IPS DF 4.7 (cell line): Measurements from ENCODE around the gene HIGD1C.
"Not testable (repeated sequence)": the region's sequence is repeated elsewhere in the genome, so short reads cannot be mapped to it uniquely, and the experiment has no call there.

Source experiments
- DNase-seq: peaks from one replicate; pipeline ENCODE4 v3.0.0-alpha.2; 2013; ENCODE audit warnings: low spot score; ENCODE audit errors: extremely low read depth

HIGD1C gene

GRCh38 chr12:50952510-50952909 lies at the start of gene HIGD1C:
Gene HIGD1C, plus strand, starts transcription at chr12:50952544. Its CDS starts 1,455 bp downstream, at chr12:50953999.
- no peak for DNase-seq

DNA sequence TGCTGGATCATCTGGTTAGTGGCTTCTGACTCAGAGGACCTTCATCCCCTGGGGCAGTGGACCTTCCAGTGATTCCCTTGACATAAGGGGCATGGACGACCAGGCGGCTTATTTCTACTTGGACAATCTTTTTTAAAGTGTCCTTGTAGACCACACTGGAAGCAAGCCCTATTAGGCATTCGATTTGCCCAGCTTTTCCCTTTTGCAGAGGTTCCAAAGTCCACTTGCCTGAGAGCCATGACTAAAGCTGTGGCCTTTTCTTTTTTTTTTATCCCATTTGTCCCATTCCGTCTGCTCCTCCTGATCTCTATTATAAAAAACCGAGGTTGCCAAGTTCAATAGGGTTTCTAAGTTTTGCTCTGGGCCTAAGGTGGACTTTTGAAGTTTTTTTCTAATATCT lies 43.9 kb upstream of the HIGD1C start:
- DNase-seq, result not testable (repeated sequence)

DNA sequence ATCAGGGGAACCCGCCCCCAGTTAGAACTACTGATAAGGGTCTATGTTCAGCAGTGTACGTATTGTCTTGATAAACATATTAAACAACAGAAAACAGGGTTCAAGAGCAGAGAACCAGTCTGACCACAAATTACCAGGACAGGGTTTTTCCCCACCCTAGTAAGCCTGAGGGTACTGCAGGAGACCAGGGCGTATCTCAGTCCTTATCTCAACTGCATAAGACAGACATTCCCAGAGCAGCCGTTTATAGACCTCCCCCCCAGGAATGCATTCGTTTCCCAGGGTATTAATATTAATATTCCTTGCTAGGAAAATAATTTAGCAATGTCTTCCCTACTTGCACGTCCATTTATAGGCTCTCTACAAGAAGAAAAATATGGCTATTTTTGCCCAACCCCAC lies 40.0 kb upstream of the HIGD1C start:
- not testable (repeated sequence) for DNase-seq

DNA sequence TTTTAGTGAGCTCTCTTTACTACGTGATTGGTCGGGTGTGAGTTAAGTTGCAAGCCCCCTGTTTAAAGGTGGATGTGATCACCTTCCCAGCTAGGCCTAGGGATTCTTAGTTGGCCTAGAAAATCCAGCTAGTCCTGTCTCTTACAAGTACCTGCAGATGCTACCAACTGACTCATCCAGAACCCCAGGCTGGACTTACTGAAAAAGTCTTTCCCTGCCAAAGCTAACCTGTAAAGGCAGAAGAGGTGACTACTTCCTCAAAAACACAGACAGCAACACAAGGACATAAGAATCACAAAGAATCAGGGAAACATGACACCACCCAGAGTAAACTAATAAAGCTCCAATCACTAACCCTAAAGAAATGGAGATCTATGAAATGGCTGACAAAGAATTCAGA lies 39.1 kb upstream of the HIGD1C start:
- no peak for DNase-seq

- DNase-seq, result no peak
These were observed 37.4 kb upstream of the HIGD1C start for GRCh38 chr12:50914872-50915484.

DNA sequence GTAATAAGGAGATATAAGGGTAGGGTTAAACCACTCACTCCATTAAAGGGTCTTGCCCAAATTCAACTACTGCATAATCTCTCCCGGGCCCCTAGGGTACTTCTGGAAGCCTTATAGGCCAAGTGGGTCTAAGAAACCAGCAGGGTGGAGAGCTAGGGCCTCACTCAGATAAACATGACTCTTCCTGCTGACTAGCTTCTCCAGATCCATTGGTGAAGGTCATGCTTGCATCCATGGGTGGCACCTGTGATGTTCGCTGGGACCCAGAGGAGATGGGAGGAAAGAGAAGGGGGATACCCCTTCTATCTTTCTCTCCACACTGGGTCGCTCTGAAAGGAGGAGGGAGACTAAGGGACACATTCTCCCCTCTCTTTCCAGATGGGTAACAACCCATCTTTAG lies 36.1 kb upstream of the HIGD1C start:
- no peak for DNase-seq

DNA sequence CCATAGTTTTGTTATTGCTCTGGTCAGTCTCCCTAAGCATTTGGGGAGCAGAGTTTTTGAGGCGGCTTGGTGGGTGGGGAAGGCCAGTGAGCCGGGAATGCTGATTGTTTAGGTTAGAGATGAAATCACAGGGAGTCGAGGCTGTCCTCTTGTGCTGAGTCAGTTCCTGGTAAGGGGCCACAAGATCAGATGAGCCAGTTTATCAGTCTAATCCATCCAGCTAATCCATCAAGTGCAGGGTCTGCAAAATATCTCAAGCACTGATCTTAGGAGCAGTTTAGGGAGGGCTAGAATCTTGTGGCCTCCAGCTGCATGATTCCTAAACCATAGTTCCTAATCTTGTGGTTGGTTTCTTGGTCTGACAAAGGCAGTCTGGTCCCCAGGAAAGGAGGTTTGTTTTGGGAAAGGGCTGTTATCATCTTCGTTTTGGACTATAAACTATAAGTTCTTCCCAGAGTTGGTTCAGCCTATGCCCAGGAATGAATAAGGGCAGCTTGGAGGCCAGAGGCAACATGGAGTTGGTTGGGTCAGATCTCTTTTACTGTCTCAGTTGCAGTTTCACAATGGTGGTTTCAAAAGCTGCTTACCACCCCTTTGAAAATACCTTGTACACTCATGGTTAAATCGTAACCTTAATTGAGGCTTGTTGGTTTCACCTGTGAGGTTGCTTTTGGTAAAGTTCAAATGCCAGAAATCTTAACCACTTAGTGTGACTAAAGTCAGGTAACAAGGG lies 33.6 kb upstream of the HIGD1C start:
- no peak for DNase-seq

GRCh38 chr12:50922820-50923219 lies 29.5 kb upstream of the HIGD1C start:
- DNase-seq, result no peak

DNA sequence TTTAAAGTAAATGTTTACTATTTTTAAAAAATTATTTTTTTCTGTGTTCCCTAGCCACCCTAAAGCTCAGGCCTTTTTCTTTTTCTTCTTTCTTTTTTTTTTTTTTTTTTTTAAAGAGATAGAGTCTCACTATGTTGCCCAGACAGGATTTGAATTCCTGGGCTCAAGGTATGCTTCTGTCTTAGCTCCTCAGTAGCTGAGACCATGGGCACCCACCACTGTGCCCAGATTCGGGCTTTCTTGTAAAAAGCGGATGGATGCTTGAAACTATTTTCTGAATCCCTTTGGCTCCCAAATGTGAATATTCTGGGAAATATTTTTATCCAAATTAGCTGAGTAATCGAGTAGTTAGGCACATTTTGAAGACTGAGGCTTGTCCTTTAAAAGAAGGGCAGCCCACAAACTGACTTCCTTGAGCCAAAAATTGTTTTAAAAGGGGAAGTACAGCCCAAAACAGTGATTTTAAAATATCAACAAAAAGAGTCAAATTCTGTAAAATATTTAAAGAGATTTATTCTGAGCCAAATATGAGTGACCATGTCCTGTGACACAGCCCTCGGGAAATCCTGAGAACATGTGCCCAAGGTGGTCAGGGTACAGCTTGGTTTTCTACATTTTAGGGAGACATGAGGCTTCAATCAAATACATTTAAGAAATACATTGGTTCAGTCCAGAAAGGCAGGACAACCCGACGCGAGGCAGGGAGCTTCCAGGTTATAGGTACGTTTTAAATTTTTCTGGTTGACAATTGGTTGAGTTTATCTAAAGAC lies 28.8 kb upstream of the HIGD1C start:
- no peak for DNase-seq

GRCh38 chr12:50924131-50924438 lies 28.3 kb upstream of the HIGD1C start:
- DNase-seq, result no peak

DNA sequence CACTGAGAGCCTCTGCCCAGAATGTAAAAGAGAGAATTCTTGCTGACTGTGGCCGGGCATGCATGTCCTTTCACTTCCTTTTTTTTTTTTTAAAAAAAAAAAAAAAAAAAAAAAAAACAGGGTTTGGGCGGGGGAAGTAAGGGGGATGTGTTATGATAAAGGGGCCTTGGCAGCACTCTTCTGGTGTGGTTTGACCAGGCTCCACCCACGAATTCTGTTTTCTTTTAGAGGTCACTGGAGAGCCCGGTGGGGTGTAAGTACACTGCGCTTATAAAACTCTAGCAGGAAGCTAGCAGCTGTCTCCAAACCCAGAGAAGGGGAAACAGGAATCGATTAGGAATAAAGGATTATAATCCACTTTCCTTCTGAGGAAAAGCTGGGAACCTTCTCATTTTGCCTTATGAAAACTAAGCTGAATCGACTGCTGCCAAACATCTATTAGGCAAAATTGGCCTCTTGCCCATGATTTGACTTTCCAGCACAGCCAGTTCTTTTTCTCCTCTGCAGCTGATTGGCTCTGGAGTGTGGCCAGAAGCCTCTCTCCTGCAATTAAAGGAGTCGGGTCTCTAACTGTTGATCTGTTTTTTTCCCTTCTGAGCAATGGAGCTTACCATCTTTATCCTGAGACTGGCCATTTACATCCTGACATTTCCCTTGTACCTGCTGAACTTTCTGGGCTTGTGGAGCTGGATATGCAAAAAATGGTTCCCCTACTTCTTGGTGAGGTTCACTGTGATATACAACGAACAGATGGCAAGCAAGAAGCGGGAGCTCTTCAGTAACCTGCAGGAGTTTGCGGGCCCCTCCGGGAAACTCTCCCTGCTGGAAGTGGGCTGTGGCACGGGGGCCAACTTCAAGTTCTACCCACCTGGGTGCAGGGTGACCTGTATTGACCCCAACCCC lies 27.7 kb upstream of the HIGD1C start:
- no peak for DNase-seq

GRCh38 chr12:50925342-50925651 lies 27.0 kb upstream of the HIGD1C start:
- DNase-seq, result no peak

DNA sequence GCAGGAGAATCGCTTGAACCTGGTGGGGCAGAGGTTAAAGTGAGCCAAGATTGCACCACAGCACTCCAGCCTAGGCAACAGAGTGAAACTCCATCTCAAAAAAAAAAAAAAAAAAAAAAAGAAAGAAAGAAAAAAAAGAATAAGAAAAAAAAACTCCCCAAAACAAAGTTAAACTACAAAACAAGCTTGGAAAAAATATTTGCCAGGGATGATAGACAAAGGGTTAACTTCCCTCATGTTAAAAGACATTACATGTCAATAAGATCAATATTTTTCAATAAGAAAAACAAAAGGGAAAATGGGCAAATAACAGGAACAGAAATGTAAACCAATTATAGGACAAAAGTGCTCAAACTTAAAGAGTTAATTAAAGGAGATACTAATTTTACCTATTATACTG lies 26.4 kb upstream of the HIGD1C start:
- DNase-seq, result no peak

GRCh38 chr12:50926415-50926814 lies 25.9 kb upstream of the HIGD1C start:
- no peak for DNase-seq

DNA sequence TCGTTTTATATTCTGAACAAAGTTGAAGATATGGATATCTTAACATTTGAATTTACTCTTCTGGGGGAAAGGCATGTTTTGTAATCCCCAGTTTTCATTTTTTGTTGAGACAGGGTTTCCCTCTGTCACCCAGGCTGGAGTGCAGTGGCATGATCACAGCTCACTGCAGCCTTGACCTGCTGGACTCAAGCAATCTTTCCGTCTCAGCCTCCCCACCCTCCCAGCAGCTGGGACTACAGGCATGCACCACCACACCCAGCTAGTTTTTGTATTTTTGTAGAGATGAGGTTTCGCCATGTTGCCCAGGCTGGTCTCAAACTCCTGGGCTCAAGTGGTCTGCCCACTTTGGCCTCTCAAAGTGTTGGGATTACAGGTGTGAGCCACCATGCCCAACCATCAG lies 25.4 kb upstream of the HIGD1C start:
- DNase-seq, result not testable (repeated sequence)

GRCh38 chr12:50927356-50927755 lies 25.0 kb upstream of the HIGD1C start:
- DNase-seq, result no peak

GRCh38 chr12:50927766-50928224 lies 24.5 kb upstream of the HIGD1C start:
- no peak for DNase-seq

GRCh38 chr12:50928392-50928791 lies 24.0 kb upstream of the HIGD1C start:
- DNase-seq, result no peak

- DNase-seq, result no peak
These were observed 22.5 kb upstream of the HIGD1C start for GRCh38 chr12:50929831-50930230.

DNA sequence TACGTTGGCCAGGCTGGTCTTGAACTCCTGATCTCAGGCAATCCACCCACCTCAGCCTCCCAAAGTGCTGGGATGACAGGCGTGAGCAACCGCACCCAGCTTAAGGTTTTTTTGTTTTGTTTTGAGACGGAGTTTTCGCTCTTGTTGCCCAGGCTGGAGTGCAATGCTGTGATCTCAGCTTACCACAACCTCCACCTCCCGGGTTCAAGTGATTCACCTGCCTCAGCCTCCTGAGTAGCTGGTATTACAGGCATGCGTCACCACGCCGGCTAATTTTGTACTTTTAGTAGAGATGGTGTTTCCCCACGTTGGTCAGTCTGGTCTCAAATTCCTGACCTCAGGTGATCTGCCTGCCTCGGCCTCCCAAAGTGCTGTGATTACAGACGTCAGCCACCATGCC lies 21.9 kb upstream of the HIGD1C start:
- DNase-seq, result not testable (repeated sequence)

- no peak for DNase-seq
These were observed 19.5 kb upstream of the HIGD1C start for GRCh38 chr12:50932787-50933280.
